HEK293T (cell line): ENCODE results near the gene TRABD2B.

ENCODE experiments used
- CTCF ChIA-PET: fragments of 350-600 bp; formaldehyde crosslinking; extraction: SDS; loops from one replicate; lab custom pipeline; 2021; ENCODE audit warnings: antibody characterized with exemption, inconsistent platforms; lab: Yijun Ruan, JAX
- POLR2A ChIA-PET: fragments of 350-600 bp; formaldehyde crosslinking; extraction: SDS; loops from one replicate; lab custom pipeline; 2020; ENCODE audit warnings: antibody characterized with exemption, inconsistent platforms; lab: Yijun Ruan, JAX
- DNase-seq: peaks from one replicate; pipeline ENCODE4 v3.0.0; 2012; ENCODE audit warnings: mixed read lengths; ENCODE audit errors: extremely low spot score
- ARNT ChIP-seq: fragments of 450-650 bp; IDR thresholded peaks from 2 replicates; pipeline ENCODE4 v1.6.1; 2017; ENCODE audit warnings: mild to moderate bottlenecking
- BHLHE40 ChIP-seq: fragments of 450-650 bp; IDR thresholded peaks from 2 replicates; pipeline ENCODE4 v1.6.1; 2016; ENCODE audit warnings: mild to moderate bottlenecking, moderate library complexity, borderline replicate concordance
- CTBP1 ChIP-seq: fragments of 450-650 bp; IDR thresholded peaks from 2 replicates; pipeline ENCODE4 v1.6.1; 2016; ENCODE audit warnings: borderline replicate concordance
- ELF4 ChIP-seq: fragments of 450-650 bp; IDR thresholded peaks from 2 replicates; pipeline ENCODE4 v1.6.1; 2017; ENCODE audit warnings: antibody characterized with exemption
- FOXA1 ChIP-seq: fragments of 450-650 bp; IDR thresholded peaks from 2 replicates; pipeline ENCODE4 v1.6.1; 2016; ENCODE audit warnings: mild to moderate bottlenecking
- FOXK2 ChIP-seq: fragments of 450-650 bp; IDR thresholded peaks from 2 replicates; pipeline ENCODE4 v1.6.1; 2016; ENCODE audit warnings: mild to moderate bottlenecking
- FOXM1 ChIP-seq: fragments of 450-650 bp; IDR thresholded peaks from 2 replicates; pipeline ENCODE4 v1.6.1; 2017; ENCODE audit warnings: mild to moderate bottlenecking, borderline replicate concordance
- HDGF ChIP-seq: fragments of 450-650 bp; IDR thresholded peaks from 2 replicates; pipeline ENCODE4 v1.6.1; 2017; ENCODE audit warnings: antibody characterized with exemption, borderline replicate concordance
- L3MBTL2 ChIP-seq: fragments of 450-650 bp; conservative IDR thresholded peaks from 2 replicates; pipeline ENCODE4 v1.6.1; 2016; ENCODE audit warnings: mild to moderate bottlenecking
- LEF1 ChIP-seq: fragments of 450-650 bp; IDR thresholded peaks from 2 replicates; pipeline ENCODE4 v1.6.1; 2017; ENCODE audit warnings: mild to moderate bottlenecking, borderline replicate concordance
- NFRKB ChIP-seq: fragments of 450-650 bp; IDR thresholded peaks from 2 replicates; pipeline ENCODE4 v1.6.1; 2016; ENCODE audit warnings: mild to moderate bottlenecking, moderate library complexity
- PKNOX1 ChIP-seq: fragments of 450-650 bp; IDR thresholded peaks from 2 replicates; pipeline ENCODE4 v1.6.1; 2016
- SP1 ChIP-seq: fragments of 450-650 bp; IDR thresholded peaks from 2 replicates; pipeline ENCODE4 v1.6.1; 2017
- SUZ12 ChIP-seq: fragments of 450-650 bp; IDR thresholded peaks from 2 replicates; pipeline ENCODE4 v1.6.1; 2016; ENCODE audit warnings: mild to moderate bottlenecking
- TARDBP ChIP-seq: fragments of 450-650 bp; IDR thresholded peaks from 2 replicates; pipeline ENCODE4 v1.6.1; 2016
- ZNF384 ChIP-seq: fragments of 450-650 bp; IDR thresholded peaks from 2 replicates; pipeline ENCODE4 v1.6.1; 2016

TRABD2B gene

GRCh38 chr1:47772960-47773682 is 224.1 kb downstream of the TRABD2B start:
- no peak for TF ChIP-seq ARNT
- TF ChIP-seq SUZ12 = no peak
- no peak for TF ChIP-seq ELF4
- no peak for TF ChIP-seq NFRKB
- no peak for TF ChIP-seq ZNF384
- POLR2A ChIA-PET = no interaction called here
- CTCF ChIA-PET = no interaction called here
- no peak for DNase-seq

GRCh38 chr1:47772281-47772680 is 224.9 kb downstream of the TRABD2B start:
- no peak for TF ChIP-seq FOXK2
- TF ChIP-seq SP1 = no peak
- TF ChIP-seq HDGF = no peak
- TF ChIP-seq SUZ12 = no peak
- no peak for TF ChIP-seq L3MBTL2
- no peak for TF ChIP-seq PKNOX1
- no peak for TF ChIP-seq FOXA1
- TF ChIP-seq LEF1 = no peak
- TF ChIP-seq FOXM1 = no peak
- TF ChIP-seq ZNF384 = no peak
- no peak for TF ChIP-seq NFRKB
- TF ChIP-seq BHLHE40 = no peak
- TF ChIP-seq CTBP1 = no peak
- no peak for TF ChIP-seq ARNT
- TF ChIP-seq TARDBP = no peak
- TF ChIP-seq ELF4 = no peak
- ChIA-PET CTCF (no interaction called here), POLR2A (no interaction called here)
- DNase-seq = no peak

GRCh38 chr1:47771751-47772150 is 225.4 kb downstream of the TRABD2B start:
- no peak for DNase-seq
- POLR2A ChIA-PET = no interaction called here
- TF ChIP-seq SUZ12 = no peak
- no peak for TF ChIP-seq CTBP1
- TF ChIP-seq FOXK2 = no peak
- no peak for TF ChIP-seq LEF1
- TF ChIP-seq TARDBP = no peak
- TF ChIP-seq NFRKB = no peak
- TF ChIP-seq ZNF384 = no peak
- no peak for TF ChIP-seq HDGF
- no peak for TF ChIP-seq L3MBTL2
- TF ChIP-seq BHLHE40 = no peak
- TF ChIP-seq FOXM1 = no peak
- TF ChIP-seq ELF4 = no peak
- TF ChIP-seq SP1 = no peak
- no peak for TF ChIP-seq PKNOX1
- no peak for TF ChIP-seq ARNT
- TF ChIP-seq FOXA1 = no peak
- CTCF ChIA-PET = no interaction called here

- TF ChIP-seq PKNOX1 = no peak
- TF ChIP-seq HDGF = no peak
- no peak for TF ChIP-seq CTBP1
- TF ChIP-seq L3MBTL2 = no peak
- no peak for TF ChIP-seq NFRKB
- TF ChIP-seq SP1 = no peak
- no peak for TF ChIP-seq SUZ12
- no peak for TF ChIP-seq ZNF384
- TF ChIP-seq BHLHE40 = no peak
- no peak for TF ChIP-seq FOXK2
- TF ChIP-seq FOXM1 = no peak
- no peak for TF ChIP-seq FOXA1
- TF ChIP-seq ARNT = no peak
- TF ChIP-seq TARDBP = no peak
- POLR2A ChIA-PET = no interaction called here
- DNase-seq = no peak
- CTCF ChIA-PET = no interaction called here
Measured at GRCh38 chr1:47769983-47770382, 227.2 kb downstream of the TRABD2B start.

GRCh38 chr1:47769295-47769694 is 227.9 kb downstream of the TRABD2B start:
- TF ChIP-seq FOXA1 = no peak
- TF ChIP-seq ZNF384 = no peak
- no peak for TF ChIP-seq SP1
- CTCF ChIA-PET = interaction anchor here (0.6 kb wide), 1 partner anchor 374 kb away, joined by 3 read pairs; no protein-coding TSS in a partner anchor
- no peak for DNase-seq
- POLR2A ChIA-PET = interaction anchor here (0.6 kb wide), 1 partner anchor 34 kb away, joined by 3 read pairs; no protein-coding TSS in a partner anchor

- CTCF ChIA-PET = no interaction called here
- POLR2A ChIA-PET = no interaction called here
- DNase-seq = no peak
- no peak for TF ChIP-seq CTBP1
- TF ChIP-seq ELF4 = no peak
- no peak for TF ChIP-seq LEF1
- TF ChIP-seq FOXM1 = no peak
- TF ChIP-seq BHLHE40 = no peak
- no peak for TF ChIP-seq SP1
- TF ChIP-seq ZNF384 = no peak
- TF ChIP-seq FOXA1 = no peak
- no peak for TF ChIP-seq FOXK2
- no peak for TF ChIP-seq TARDBP
- TF ChIP-seq L3MBTL2 = no peak
- TF ChIP-seq ARNT = no peak
- no peak for TF ChIP-seq NFRKB
- TF ChIP-seq SUZ12 = no peak
Measured at GRCh38 chr1:47767741-47768100, 229.5 kb downstream of the TRABD2B start.
